GM18907 (cell line): ENCODE data around the gene FOSL1.
"Not testable (repeated sequence)": the region's sequence is repeated elsewhere in the genome, so short reads cannot be mapped to it uniquely, and the experiment has no call there.

Experiments
- ATAC-seq: cut with Tn5 transposase; IDR thresholded peaks from one replicate; pipeline ENCODE4 v1.9.1; 2021; ENCODE audit warnings: mild to moderate bottlenecking, moderate library complexity; ENCODE audit not compliant: unreplicated experiment

FOSL1 gene

GRCh38 chr11:65897020-65897471 is 3.1 kb downstream of the FOSL1 start:
- no peak for ATAC-seq

GRCh38 chr11:65896034-65896999 is 3.9 kb downstream of the FOSL1 start:
- no peak for ATAC-seq

GRCh38 chr11:65895482-65895981 is 4.7 kb downstream of the FOSL1 start:
- no peak for ATAC-seq

- no peak for ATAC-seq
Observed at GRCh38 chr11:65894034-65894591, 6.1 kb downstream of the FOSL1 start.

GRCh38 chr11:65892661-65893317 is 7.4 kb downstream of the FOSL1 start:
- ATAC-seq: no peak

GRCh38 chr11:65892137-65892540 is 8.0 kb downstream of the FOSL1 start:
- not testable (repeated sequence) for ATAC-seq

- ATAC-seq: no peak
Observed at GRCh38 chr11:65891219-65892136, 8.7 kb downstream of the FOSL1 start.

- peak; percentile 58 for ATAC-seq
Observed at GRCh38 chr11:65890324-65891218, 9.6 kb downstream of the FOSL1 start, which contains the start of gene CCDC85B. CCDC85B (plus strand) TSS chr11:65890673; CDS start chr11:65890784, 111 bp downstream.

- peak; percentile 51 for ATAC-seq
Observed at GRCh38 chr11:65888163-65888814, 11.9 kb downstream of the FOSL1 start, which contains the start of gene FIBP. FIBP (minus strand) TSS chr11:65888471; CDS start chr11:65888418, 53 bp downstream.

- no peak for ATAC-seq
Observed at GRCh38 chr11:65887723-65888162, 12.4 kb downstream of the FOSL1 start.

GRCh38 chr11:65886826-65887722 is 13.1 kb downstream of the FOSL1 start:
- no peak for ATAC-seq

GRCh38 chr11:65885808-65886536 is 14.2 kb downstream of the FOSL1 start:
- no peak for ATAC-seq

- ATAC-seq: no peak
Observed at GRCh38 chr11:65885231-65885630, 15.0 kb downstream of the FOSL1 start.

GRCh38 chr11:65884716-65885092 is 15.5 kb downstream of the FOSL1 start:
- no peak for ATAC-seq

GRCh38 chr11:65883786-65884715 is 16.1 kb downstream of the FOSL1 start:
- no peak for ATAC-seq
